Right lobe of liver (tissue), 4 donors: ENCODE results near the gene PTK7.

Source experiments
- POLR2A ChIP-seq: fragments of 450-650 bp; IDR thresholded peaks from one replicate; pipeline ENCODE4 v1.6.1; 2017; ENCODE audit warnings: antibody characterized with exemption, mild to moderate bottlenecking
- TF ChIP-seq, protein P1 (sequence below), 4 donors: fragments of 200-600 bp in 3 of 4; fragments of 450-650 bp in 1 of 4; IDR thresholded peaks; one replicate each; pipeline versions ENCODE4 v1.5.1 to v1.8.0; 2016 to 2022; ENCODE audit warnings: antibody characterized with exemption in 4 of 4, mild to moderate bottlenecking in 2 of 4
- donor health status: DM: no; HTN: no; CAD: no.
- donor health status: DM: no; HTN: no; CAD: no.
- donor health status: DM: no; HTN: yes; CAD: no.

DNA sequence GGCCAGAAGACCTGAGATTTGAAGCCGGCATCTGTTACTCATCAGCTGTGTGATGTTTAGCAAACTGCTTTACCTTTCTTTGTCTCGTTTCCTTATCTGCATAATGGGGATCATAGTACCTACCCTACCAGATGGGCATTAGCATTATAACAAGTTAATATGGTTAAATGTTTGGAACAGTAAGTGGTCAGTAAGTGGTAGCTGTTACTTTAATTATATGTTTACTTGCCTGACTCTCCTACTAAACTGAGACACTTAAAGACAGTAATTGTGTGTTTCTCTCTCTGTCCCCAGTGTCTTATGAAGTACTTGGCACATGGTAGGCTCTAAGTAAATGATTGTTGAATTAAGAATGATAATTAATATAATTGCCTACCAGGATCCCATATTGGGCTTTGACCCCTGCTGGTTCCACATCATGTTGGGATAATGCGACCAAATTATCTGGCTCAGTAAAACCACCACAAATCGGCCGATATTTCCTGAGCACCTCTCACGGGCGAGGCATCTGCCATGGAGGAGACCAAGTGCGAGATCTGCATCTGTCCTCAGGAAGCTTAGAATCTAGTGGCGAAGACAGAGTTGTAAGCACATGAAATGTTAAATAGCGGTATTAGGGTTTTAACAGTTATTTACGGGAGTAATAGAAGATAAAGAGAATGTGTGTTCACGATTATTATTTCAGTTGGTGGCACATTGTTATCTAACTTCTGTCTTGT, 31.4 kb downstream of the PTK7 start:
- TF ChIP-seq, protein P1, sequence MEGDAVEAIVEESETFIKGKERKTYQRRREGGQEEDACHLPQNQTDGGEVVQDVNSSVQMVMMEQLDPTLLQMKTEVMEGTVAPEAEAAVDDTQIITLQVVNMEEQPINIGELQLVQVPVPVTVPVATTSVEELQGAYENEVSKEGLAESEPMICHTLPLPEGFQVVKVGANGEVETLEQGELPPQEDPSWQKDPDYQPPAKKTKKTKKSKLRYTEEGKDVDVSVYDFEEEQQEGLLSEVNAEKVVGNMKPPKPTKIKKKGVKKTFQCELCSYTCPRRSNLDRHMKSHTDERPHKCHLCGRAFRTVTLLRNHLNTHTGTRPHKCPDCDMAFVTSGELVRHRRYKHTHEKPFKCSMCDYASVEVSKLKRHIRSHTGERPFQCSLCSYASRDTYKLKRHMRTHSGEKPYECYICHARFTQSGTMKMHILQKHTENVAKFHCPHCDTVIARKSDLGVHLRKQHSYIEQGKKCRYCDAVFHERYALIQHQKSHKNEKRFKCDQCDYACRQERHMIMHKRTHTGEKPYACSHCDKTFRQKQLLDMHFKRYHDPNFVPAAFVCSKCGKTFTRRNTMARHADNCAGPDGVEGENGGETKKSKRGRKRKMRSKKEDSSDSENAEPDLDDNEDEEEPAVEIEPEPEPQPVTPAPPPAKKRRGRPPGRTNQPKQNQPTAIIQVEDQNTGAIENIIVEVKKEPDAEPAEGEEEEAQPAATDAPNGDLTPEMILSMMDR (IDR thresholded peaks at IDR 0.05), result no peak
- TF ChIP-seq POLR2A, result no peak
